Measurements from ENCODE around the gene IGF2.

The IGF2 gene

DNA sequence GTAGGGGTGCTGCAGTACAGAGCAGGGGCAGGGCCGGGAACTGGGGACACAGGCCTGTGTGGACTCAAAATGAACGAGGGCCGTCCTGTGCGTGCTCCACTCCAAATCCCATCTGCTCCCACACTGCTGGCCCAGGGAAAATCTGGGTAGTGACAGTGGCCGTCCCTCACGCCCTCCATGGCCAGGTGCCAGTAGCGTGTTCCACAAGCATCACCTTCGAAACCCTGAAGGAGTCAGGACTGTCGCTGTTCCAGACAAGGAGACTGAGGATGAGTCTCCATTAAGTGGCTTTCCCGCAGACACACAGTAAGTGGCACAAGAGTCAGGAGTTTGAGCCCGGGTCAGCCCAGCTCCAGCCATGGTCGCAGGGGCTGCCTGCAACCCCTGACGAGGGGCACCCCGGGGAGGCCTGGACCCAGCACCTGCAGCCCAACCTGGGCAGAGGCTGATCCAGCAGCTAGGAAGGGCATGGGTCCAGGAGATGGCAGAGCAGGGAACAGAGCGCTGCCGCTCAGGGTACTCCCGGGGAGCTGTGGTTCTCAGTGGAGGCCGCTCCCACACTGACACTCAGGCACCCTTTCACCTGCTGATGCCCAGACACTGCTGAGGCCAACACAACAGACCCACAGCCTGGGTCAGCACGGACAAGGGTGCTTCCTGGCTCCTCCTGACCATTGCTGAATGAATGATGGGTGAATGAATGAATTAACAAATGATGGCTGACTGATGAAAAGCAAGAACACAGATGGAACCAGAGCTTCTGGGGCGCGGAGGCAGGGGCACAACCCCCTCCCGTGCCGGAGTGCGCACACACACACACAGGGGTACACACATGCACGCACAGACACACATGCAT lies 35.3 kb downstream of the IGF2 start:
- no peak for DNase-seq (ENCODE audit: low spot score)

DNA sequence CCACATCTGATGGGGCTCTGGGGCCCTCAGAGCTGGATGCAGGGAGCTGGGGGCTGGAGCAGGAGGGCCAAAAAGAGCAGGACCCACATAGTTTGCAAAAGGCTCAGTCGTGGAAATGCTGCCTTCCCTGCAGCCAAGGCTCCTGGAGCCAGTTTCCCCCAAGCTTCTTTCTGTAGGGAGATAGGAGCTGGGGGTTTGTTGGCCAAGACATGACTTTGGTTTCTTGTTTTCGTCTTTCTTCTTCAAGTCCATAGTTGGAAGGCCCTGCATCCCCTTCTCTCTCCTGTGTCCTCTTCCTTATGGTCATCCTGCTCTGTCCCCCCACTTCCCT lies 36.3 kb downstream of the IGF2 start:
- DNase-seq (ENCODE audit: low spot score): no peak

- no peak for DNase-seq (ENCODE audit: low spot score)
Observed at GRCh38 chr11:2102132-2102882, 36.9 kb downstream of the IGF2 start.

DNA sequence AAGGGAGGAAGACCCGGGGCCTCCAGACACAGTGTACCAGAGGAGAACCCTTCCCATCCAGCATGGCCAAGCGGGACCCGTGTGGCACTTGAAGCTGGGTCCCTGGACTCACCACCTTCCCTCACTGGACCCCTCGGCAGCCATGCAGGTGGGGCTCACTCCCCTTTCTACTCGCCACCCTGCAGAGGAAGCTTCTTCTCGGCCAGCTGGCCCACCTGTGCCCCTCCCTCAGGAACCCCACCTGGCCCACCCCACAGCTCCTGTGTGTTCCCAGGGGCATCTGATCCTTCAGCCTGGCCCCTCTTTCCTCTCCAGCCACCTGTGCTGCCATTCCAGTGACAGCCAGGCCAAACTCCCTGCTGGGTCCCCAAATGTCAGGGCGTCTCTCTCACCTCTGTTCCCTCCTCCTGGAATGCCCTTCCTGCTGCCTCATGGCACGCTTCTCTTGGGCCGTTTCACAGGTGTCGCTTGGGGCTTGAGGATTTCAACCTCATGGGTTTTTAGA lies 38.0 kb downstream of the IGF2 start:
- no peak for DNase-seq (ENCODE audit: low spot score)

DNA sequence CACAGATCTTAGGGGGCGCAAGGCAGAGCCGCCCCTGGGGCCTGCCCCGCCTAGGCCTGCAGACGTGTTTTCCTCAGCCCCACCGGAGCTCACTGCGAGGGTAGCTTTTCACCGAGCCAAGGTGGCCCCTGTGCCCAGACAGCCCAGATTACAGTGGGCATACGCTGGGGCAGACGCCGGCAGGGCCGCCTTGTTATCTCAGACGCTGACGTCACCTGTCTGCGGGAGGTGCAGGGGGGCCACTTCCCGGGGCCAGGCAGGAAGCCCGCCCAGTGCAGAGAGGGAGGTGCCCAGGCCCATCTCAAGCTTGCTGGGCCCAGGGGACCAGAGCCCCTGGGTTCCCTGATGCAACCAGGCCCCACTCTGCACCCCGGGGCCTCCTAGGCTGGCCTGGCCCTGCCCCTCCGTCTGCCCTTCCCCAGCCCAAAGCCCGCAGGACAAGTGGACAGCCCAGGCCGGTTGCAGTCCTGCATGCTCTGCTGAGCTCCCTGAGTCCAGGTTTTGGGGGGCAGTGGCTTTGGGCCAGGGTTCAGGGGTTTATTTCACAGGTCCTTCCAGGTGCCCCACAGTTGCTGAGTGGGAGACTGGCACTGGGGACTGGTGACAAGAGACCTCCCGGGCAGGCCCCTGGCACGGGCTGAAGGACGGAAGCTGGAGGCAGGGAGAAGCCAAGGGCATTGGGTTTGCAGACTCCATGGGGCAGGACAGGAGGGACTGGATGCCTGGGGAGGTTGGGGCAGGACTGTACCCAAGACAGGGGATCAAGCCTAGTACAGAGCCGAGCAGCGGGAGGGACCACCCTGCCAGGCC lies 38.6 kb downstream of the IGF2 start:
- no peak for DNase-seq (ENCODE audit: low spot score)

GRCh38 chr11:2099516-2100349 lies 39.5 kb downstream of the IGF2 start:
- no peak for DNase-seq (ENCODE audit: low spot score)

- DNase-seq (ENCODE audit: low spot score): no peak
Observed at GRCh38 chr11:2098691-2099515, 40.3 kb downstream of the IGF2 start.

DNA sequence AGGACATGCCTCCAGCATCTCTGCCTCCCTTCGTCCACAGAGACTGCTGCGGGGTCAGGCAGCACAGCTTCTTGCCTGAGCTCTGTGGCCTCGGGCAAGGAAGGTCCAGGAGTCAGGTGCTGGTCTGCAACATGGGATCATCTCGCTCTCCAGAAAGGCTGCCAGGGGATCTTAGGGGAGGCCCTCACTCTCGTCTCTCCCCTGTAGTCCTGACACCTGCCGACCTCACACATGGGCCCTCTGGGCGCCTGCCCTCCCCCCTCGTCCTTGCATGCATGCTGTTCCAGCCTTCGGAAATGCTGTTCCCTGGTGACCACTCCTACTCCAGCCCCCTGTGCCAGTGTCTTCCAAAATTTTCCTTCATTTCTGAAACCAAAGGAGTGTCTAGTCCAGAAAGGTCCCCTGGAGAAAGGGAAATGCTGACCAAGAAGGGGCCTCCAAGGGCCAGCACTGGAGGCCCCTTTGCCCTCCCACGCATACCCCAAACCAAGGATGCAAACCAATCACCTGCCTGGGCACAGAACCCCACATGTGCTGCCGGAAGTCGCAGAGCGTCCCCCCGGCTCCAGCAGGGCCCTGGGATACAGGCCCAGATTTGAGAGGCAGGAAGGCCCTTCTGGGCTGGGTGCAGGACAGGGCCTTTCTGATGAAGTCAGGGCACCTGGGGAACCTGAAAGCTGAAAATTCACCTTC lies 41.0 kb downstream of the IGF2 start:
- no peak for DNase-seq (ENCODE audit: low spot score)

DNA sequence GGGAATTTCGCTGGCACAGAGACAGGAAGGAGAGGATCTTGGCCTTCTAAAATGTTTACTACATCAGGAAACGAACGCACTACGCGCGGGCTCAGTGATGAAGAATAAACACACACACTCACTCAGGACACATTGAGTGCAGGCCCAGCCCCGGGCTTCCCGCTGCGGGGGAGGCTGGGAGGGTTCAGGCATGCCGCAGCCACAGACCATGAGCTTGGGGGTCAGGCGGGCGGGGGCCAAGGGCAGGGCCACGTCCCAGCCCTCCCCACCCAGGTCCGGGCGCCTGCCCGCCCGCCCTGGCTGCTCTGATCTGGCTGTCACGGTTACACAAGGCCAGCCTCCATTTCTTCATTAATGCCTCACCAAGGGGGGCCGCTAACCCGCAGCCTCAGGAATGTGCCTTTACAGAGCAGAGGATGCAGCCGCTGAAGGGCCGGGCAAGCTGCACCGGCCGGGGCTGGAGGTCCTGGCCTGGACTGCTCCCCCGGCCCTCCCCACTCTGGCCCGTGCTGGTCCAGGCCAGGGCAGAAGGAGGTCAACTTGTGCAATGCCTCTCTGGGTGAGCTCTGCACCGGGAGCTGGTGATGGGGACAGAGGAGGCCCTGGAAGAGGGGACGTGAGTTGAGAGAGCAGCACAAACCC lies 41.7 kb downstream of the IGF2 start:
- peak; percentile 84 for DNase-seq (ENCODE audit: low spot score)

DNA sequence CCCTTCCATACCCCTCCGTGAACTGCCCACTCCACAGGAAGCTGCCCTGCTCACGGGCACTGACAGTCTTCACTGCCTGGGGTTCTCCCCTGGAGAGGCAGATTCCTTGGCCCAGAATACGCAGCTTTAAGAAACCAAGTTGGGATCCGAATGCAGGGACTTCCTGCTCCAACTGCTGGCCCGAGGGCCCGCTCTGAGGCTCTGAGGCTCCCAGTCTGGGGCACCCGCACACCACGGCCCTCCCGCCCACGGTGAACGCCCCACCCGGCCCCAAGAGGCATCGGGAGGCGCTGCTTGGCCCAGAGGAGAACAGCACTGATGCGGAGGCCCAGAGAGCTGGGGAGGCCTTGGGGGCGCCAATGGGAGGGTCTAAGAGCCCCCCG lies 42.3 kb downstream of the IGF2 start:
- DNase-seq (ENCODE audit: low spot score): no peak

- DNase-seq (ENCODE audit: low spot score): peak; percentile 72
Observed at GRCh38 chr11:2096011-2096918, 42.9 kb downstream of the IGF2 start.

- DNase-seq (ENCODE audit: low spot score): no peak
Observed at GRCh38 chr11:2095542-2095941, 43.6 kb downstream of the IGF2 start.

GRCh38 chr11:2095198-2095520 lies 44.0 kb downstream of the IGF2 start:
- DNase-seq (ENCODE audit: low spot score): no peak

DNA sequence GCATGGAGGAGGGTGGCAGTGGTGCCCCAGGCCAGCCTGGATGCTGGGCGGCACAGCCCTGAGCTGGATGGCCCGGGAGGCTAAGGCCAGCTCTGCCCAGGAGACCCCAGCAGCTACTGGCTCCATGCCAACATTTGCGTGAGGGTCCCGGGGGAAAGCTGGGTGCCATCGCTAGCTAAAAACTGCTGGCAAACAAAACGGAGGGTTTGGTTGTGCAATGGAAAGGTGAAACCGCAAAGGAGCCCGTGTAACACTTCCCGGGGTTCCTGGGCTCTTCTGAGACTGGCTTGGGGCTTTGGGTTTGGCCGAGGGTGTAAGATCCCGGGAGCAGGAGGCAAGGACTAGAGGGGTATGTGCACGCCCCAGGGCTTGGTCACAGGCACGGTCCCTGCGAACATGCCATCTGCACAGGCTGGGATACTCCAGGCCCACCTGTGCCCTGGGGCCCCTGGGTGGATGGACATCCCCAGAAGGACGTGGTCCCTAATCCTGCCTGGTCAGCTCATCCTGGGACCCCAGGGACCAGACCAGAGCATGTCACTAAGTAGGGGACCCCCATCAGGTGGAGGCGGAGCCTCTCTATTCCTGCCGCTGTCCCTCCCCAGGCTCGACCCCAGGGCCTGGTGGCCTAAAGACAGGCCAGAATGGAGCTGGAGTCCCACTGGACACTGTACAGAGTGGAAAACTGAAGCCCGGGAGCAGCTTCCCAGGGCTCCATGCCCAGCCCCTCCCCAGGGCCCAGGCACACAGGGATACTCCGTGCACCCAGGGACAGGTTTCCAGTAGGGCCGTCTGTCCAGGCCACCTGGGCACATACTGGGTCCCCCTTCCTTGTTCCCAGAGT lies 44.6 kb downstream of the IGF2 start:
- no peak for DNase-seq (ENCODE audit: low spot score)

- DNase-seq (ENCODE audit: low spot score): no peak
Observed at GRCh38 chr11:2093575-2094353, 45.4 kb downstream of the IGF2 start.

DNA sequence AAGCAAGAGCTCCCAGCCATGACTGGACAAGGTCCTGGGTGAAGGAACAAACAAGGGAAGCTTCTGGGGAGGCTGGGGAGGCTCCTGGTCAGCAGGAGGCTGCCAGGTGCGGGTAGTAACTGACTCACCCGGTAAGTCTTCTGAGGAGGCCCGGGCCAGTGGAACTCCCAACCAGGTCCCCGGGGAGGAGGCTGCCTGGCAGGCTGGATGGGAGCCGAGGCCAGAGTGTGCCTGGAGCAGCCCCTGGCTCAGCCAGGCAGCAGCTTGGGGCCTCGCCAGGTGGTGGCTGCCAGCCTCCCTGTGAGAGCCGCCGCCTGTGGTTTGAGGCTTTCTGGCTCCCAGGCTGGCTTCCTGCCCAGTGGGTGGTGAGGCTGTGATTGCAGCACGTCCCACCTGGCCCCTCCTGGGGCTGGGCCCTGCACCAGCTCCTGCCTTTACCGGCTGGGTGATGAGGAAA lies 46.2 kb downstream of the IGF2 start:
- peak; percentile 38 for DNase-seq (ENCODE audit: low spot score)

DNA sequence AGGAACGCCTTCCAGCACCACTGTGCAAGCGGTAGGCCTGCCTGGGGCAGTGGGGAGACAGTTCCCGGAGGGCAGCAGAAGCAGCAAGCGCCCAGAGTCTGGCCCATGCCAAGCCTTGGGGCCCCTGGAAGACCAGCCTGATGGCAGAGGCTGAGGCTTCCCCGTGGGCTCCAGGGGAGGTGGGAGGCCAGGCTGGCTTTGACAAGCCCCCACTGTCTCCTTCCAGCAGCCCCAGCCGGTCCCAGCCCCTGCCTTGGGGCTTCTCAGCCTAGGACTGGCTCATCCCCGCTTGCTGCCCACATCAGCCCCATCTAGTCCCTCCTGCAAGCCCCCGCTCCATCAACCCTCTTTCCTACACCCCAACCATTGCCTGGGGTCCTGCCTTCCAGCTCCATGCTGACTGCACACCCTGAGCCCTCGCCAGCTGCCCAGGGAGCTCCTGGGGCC lies 46.7 kb downstream of the IGF2 start:
- no peak for DNase-seq (ENCODE audit: low spot score)
